A549 (cell line): ENCODE results near the gene CDCA7. TPM values are rescaled to one million over a fixed set of nuclear protein-coding genes. Genes with fewer than 3 reads are reported as not detected.

Source experiments
- ATAC-seq, 2 experiments: fragments of 200-7000 bp in 1 of 2; fragments of >200 bp in 1 of 2; cut with Nextera tagmentation in 1 of 2; cut with Tn5 transposase in 1 of 2; 3 replicates each; pipeline versions ENCODE4 v1.8.0 to v1.9.1; 2018 to 2020; ENCODE audit warnings: mild to moderate bottlenecking in 1 of 2, moderate library complexity in 1 of 2
- CTCF ChIA-PET: fragments of 300-600 bp; sonication (Branson Sonifier 250); formaldehyde crosslinking; extraction: SDS; loops from one replicate; lab custom pipeline; 2021; ENCODE audit warnings: antibody characterized with exemption, inconsistent platforms; lab: Yijun Ruan, JAX
- POLR2A ChIA-PET: fragments of 350-600 bp; formaldehyde crosslinking; extraction: SDS; loops from one replicate; lab custom pipeline; 2021; ENCODE audit warnings: antibody characterized with exemption, inconsistent platforms; lab: Yijun Ruan, JAX
- DNase-seq, 2 experiments: peaks; one replicate each; pipeline versions ENCODE4 v3.0.0 to v3.0.0-alpha.2; 2011 to 2016; ENCODE audit warnings: low read depth in 1 of 2, low spot score in 1 of 2
- FAIRE-seq: peaks from 2 replicates; lab custom pipeline; 2011; peaks lifted over from hg19 to GRCh38; lab: Jason Lieb, UNC
- H3K27ac ChIP-seq, 2 experiments: fragments of >200 bp; sonication (Bioruptor Twin); formaldehyde crosslinking; 3 replicates each; pipeline ENCODE4 v1.5.1; 2016 to 2017
- H3K4me1 ChIP-seq: fragments of >200 bp; sonication (Bioruptor Twin); formaldehyde crosslinking; 3 replicates; pipeline ENCODE4 v1.6.1; 2016
- H3K4me2 ChIP-seq: fragments of >200 bp; sonication (Bioruptor Twin); formaldehyde crosslinking; 3 replicates; pipeline ENCODE4 v1.6.1; 2016
- H3K4me3 ChIP-seq: fragments of >200 bp; sonication (Bioruptor Twin); formaldehyde crosslinking; 3 replicates; pipeline ENCODE4 v1.5.1; 2016
- H3K9me3 ChIP-seq: fragments of >200 bp; sonication (Bioruptor Twin); formaldehyde crosslinking; 3 replicates; pipeline ENCODE4 v1.6.1; 2016
- CBX2 ChIP-seq: fragments of 200-600 bp; sonication (generic); IDR thresholded peaks from 2 replicates; pipeline ENCODE4 v1.6.1; 2016; ENCODE audit warnings: low read depth, mild to moderate bottlenecking, borderline replicate concordance
- CHD4 ChIP-seq: fragments of 200-600 bp; sonication (generic); IDR thresholded peaks from 2 replicates; pipeline ENCODE4 v1.6.1; 2016; ENCODE audit warnings: antibody characterized with exemption, mild to moderate bottlenecking, borderline replicate concordance
- EHMT2 ChIP-seq: fragments of 200-600 bp; sonication (generic); IDR thresholded peaks from 2 replicates; pipeline ENCODE4 v1.6.1; 2016; ENCODE audit warnings: antibody characterized with exemption, low read depth, mild to moderate bottlenecking, moderate library complexity
- FOXS1 ChIP-seq: fragments of 250-450 bp; sonication (Bioruptor Pico); IDR thresholded peaks from 2 replicates; pipeline ENCODE4 v1.5.0; 2020; ENCODE audit warnings: mild to moderate bottlenecking, moderate library complexity
- HDAC2 ChIP-seq: fragments of 200-600 bp; sonication (generic); IDR thresholded peaks from 2 replicates; pipeline ENCODE4 v1.6.1; 2016
- HEYL ChIP-seq: fragments of 250-450 bp; sonication (Bioruptor Pico); IDR thresholded peaks from 2 replicates; pipeline ENCODE4 v1.8.0; 2021; ENCODE audit warnings: mild to moderate bottlenecking, moderate library complexity
- HOXA7 ChIP-seq: fragments of 250-450 bp; sonication (Bioruptor Pico); IDR thresholded peaks from 2 replicates; pipeline ENCODE4 v1.5.0; 2020; ENCODE audit warnings: mild to moderate bottlenecking, moderate library complexity
- JUN ChIP-seq, 2 experiments: fragments of >200 bp; sonication (Bioruptor Twin); formaldehyde crosslinking; IDR thresholded peaks; 2 replicates in 1 of 2; 3 replicates in 1 of 2; pipeline ENCODE4 v1.6.1; 2016 to 2017
- JUNB ChIP-seq: fragments of >200 bp; sonication (Bioruptor Twin); formaldehyde crosslinking; IDR thresholded peaks from 2 replicates; pipeline ENCODE4 v1.6.1; 2016
- KDM5A ChIP-seq: fragments of 200-600 bp; sonication (generic); IDR thresholded peaks from 2 replicates; pipeline ENCODE4 v1.6.1; 2016; ENCODE audit warnings: antibody characterized with exemption, mild to moderate bottlenecking
- MAZ ChIP-seq: fragments of 150-350 bp; IDR thresholded peaks from 2 replicates; pipeline ENCODE4 v1.6.1; 2014; ENCODE audit warnings: antibody characterized with exemption, low read depth, low read length, borderline replicate concordance
- MYC ChIP-seq: IDR thresholded peaks from 2 replicates; pipeline ENCODE4 v1.6.1; 2012; ENCODE audit warnings: mild to moderate bottlenecking, inconsistent platforms, low read length, improper control_type of control experiment, borderline replicate concordance
- NFE2L2 ChIP-seq: fragments of 150-350 bp; conservative IDR thresholded peaks from 2 replicates; pipeline ENCODE4 v1.6.1; 2014; ENCODE audit warnings: low read length
- RNF2 ChIP-seq: fragments of 200-600 bp; sonication (generic); IDR thresholded peaks from 2 replicates; pipeline ENCODE4 v1.6.1; 2016; ENCODE audit warnings: low read depth, mild to moderate bottlenecking, antibody characterized with exemption, moderate library complexity, borderline replicate concordance
- TFCP2L1 ChIP-seq: fragments of 250-450 bp; sonication (Bioruptor Pico); IDR thresholded peaks from 2 replicates; pipeline ENCODE4 v1.5.0; 2021; ENCODE audit warnings: mild to moderate bottlenecking
- TP53 ChIP-seq: fragments of 250-450 bp; sonication (Bioruptor Pico); IDR thresholded peaks from 2 replicates; pipeline ENCODE4 v1.5.0; 2021; ENCODE audit warnings: mild to moderate bottlenecking, moderate library complexity
- WGBS: methylation state at CpG from one replicate; pipeline ENCODE4 v1.1.6; 2017; ENCODE audit errors: missing lambda C conversion rate; 5-methylcytosine and 5-hydroxymethylcytosine counted together
- polyA plus RNA-seq, 4 experiments: library from polyadenylated mRNA; depleted of rRNA in 3 of 4; stranded (reverse); fragments of >200 nt; fragmentation: RNase III in 1 of 4; extraction: RNeasy Plus Mini Kit Qiagen cat#74134 plus additional on column Dnase treatment in 1 of 4; gene quantifications; 2 replicates in 3 of 4; 3 replicates in 1 of 4; pipeline ENCODE4 v1.2.3, GENCODE V29; 2011 to 2017
- TF ChIP-seq, protein P1 (sequence below): fragments of 200-600 bp; sonication (generic); IDR thresholded peaks from 2 replicates; pipeline ENCODE4 v1.6.1; 2016; ENCODE audit warnings: antibody characterized with exemption, mild to moderate bottlenecking, moderate library complexity
- TF ChIP-seq, protein P2 (sequence below): fragments of 150-350 bp; IDR thresholded peaks from 2 replicates; pipeline ENCODE4 v1.6.1; 2014; ENCODE audit warnings: low read depth, mild to moderate bottlenecking, low read length
- TF ChIP-seq, protein P3 (sequence below): fragments of >200 bp; sonication (Bioruptor Twin); formaldehyde crosslinking; IDR thresholded peaks from 3 replicates; pipeline ENCODE4 v1.5.1; 2016
- TF ChIP-seq, protein P4 (sequence below): fragments of >200 bp; sonication (Bioruptor Twin); formaldehyde crosslinking; IDR thresholded peaks from 3 replicates; pipeline ENCODE4 v1.6.1; 2016
- TF ChIP-seq, protein P5 (sequence below): fragments of 250-450 bp; sonication (Bioruptor Pico); IDR thresholded peaks from 2 replicates; pipeline ENCODE4 v1.5.0; 2021; ENCODE audit warnings: mild to moderate bottlenecking, moderate library complexity, borderline replicate concordance
- TF ChIP-seq, protein P6 (sequence below): fragments of 250-450 bp; sonication (Bioruptor Pico); IDR thresholded peaks from 2 replicates; pipeline ENCODE4 v1.5.0; 2020; ENCODE audit warnings: low read depth, mild to moderate bottlenecking, moderate library complexity

The CDCA7 gene
- polyA plus RNA-seq, 2 of the 4 experiments (the other 2 are of a cell fraction): 39.4 to 93.5 TPM

DNA sequence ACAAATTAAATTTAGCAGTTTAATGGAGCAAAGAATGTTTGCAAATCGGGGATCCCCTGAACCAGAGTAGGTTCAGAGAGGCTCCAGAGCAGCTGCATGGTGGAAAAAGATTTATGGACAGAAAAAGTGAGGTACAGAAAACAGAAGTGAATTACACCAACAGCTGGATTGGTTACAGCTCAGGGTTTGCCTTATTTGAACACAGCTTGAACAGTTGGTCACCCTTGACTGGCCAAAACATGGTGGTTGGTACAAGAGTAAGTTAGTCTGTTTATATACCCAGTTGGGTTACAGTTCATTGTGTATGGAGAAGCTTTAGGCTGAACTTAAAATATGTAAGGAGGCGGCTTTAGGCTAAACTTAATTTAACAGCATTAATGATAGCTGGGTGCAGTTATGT is 5.4 kb upstream of the CDCA7 start:
- no peak for DNase-seq
- TF ChIP-seq MAZ (no peak), JUNB (no peak), CHD4 (no peak), NFE2L2 (no peak), KDM5A (no peak), EHMT2 (no peak), RNF2 (no peak), CBX2 (no peak), FOXS1 (CRISPR knock-in tag) (no peak), MYC (no peak), JUN (IDR thresholded peaks at IDR 0.05) (no peak), HOXA7 (no peak), HDAC2 (no peak)
- TF ChIP-seq, protein P1, sequence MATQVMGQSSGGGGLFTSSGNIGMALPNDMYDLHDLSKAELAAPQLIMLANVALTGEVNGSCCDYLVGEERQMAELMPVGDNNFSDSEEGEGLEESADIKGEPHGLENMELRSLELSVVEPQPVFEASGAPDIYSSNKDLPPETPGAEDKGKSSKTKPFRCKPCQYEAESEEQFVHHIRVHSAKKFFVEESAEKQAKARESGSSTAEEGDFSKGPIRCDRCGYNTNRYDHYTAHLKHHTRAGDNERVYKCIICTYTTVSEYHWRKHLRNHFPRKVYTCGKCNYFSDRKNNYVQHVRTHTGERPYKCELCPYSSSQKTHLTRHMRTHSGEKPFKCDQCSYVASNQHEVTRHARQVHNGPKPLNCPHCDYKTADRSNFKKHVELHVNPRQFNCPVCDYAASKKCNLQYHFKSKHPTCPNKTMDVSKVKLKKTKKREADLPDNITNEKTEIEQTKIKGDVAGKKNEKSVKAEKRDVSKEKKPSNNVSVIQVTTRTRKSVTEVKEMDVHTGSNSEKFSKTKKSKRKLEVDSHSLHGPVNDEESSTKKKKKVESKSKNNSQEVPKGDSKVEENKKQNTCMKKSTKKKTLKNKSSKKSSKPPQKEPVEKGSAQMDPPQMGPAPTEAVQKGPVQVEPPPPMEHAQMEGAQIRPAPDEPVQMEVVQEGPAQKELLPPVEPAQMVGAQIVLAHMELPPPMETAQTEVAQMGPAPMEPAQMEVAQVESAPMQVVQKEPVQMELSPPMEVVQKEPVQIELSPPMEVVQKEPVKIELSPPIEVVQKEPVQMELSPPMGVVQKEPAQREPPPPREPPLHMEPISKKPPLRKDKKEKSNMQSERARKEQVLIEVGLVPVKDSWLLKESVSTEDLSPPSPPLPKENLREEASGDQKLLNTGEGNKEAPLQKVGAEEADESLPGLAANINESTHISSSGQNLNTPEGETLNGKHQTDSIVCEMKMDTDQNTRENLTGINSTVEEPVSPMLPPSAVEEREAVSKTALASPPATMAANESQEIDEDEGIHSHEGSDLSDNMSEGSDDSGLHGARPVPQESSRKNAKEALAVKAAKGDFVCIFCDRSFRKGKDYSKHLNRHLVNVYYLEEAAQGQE: no peak
- TF ChIP-seq, protein P2, sequence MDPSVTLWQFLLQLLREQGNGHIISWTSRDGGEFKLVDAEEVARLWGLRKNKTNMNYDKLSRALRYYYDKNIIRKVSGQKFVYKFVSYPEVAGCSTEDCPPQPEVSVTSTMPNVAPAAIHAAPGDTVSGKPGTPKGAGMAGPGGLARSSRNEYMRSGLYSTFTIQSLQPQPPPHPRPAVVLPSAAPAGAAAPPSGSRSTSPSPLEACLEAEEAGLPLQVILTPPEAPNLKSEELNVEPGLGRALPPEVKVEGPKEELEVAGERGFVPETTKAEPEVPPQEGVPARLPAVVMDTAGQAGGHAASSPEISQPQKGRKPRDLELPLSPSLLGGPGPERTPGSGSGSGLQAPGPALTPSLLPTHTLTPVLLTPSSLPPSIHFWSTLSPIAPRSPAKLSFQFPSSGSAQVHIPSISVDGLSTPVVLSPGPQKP: no peak
- TF ChIP-seq, protein P3, sequence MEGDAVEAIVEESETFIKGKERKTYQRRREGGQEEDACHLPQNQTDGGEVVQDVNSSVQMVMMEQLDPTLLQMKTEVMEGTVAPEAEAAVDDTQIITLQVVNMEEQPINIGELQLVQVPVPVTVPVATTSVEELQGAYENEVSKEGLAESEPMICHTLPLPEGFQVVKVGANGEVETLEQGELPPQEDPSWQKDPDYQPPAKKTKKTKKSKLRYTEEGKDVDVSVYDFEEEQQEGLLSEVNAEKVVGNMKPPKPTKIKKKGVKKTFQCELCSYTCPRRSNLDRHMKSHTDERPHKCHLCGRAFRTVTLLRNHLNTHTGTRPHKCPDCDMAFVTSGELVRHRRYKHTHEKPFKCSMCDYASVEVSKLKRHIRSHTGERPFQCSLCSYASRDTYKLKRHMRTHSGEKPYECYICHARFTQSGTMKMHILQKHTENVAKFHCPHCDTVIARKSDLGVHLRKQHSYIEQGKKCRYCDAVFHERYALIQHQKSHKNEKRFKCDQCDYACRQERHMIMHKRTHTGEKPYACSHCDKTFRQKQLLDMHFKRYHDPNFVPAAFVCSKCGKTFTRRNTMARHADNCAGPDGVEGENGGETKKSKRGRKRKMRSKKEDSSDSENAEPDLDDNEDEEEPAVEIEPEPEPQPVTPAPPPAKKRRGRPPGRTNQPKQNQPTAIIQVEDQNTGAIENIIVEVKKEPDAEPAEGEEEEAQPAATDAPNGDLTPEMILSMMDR: no peak
- TF ChIP-seq, protein P4, sequence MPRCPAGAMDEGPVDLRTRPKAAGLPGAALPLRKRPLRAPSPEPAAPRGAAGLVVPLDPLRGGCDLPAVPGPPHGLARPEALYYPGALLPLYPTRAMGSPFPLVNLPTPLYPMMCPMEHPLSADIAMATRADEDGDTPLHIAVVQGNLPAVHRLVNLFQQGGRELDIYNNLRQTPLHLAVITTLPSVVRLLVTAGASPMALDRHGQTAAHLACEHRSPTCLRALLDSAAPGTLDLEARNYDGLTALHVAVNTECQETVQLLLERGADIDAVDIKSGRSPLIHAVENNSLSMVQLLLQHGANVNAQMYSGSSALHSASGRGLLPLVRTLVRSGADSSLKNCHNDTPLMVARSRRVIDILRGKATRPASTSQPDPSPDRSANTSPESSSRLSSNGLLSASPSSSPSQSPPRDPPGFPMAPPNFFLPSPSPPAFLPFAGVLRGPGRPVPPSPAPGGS: no peak
- no peak overlapping the region for H3K4me2 ChIP-seq
- H3K27ac ChIP-seq: no peak overlapping the region
- FAIRE-seq: no peak
- no peak for ATAC-seq
- CTCF ChIA-PET: no interaction called here
- H3K4me3 ChIP-seq: no peak overlapping the region
- peaks cover 16% of the 10 kb centered on the region; the same call in 2 of the 3 replicates for H3K9me3 ChIP-seq
- 52% methylated on average over 2 of the region's 2 CpGs for WGBS
- H3K4me1 ChIP-seq: peaks cover 6% of the 10 kb centered on the region; the same call in 1 of the 3 replicates
- POLR2A ChIA-PET: no interaction called here

DNA sequence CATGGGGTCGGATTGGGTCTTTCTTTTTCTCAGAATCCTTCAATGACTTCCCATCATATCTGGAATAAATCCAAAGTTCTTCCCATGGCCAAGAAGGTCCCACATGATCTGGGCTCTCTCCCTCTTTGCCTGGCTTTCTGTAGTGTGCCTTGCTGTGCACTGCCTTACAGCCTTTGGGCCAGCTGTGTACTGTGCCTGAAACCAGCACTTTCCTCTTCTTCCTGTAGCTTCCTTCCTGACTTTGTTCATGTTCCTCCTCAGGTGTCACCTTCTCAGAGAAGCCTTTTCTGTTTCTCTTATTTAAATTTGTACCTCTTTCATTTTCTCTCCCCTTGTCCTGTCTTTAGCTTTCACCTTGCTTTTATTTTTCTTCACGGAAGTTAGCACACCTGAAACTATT is 4.3 kb upstream of the CDCA7 start:
- H3K4me1 ChIP-seq: peaks cover 6% of the 10 kb centered on the region; the same call in 1 of the 3 replicates
- TF ChIP-seq, protein P5, sequence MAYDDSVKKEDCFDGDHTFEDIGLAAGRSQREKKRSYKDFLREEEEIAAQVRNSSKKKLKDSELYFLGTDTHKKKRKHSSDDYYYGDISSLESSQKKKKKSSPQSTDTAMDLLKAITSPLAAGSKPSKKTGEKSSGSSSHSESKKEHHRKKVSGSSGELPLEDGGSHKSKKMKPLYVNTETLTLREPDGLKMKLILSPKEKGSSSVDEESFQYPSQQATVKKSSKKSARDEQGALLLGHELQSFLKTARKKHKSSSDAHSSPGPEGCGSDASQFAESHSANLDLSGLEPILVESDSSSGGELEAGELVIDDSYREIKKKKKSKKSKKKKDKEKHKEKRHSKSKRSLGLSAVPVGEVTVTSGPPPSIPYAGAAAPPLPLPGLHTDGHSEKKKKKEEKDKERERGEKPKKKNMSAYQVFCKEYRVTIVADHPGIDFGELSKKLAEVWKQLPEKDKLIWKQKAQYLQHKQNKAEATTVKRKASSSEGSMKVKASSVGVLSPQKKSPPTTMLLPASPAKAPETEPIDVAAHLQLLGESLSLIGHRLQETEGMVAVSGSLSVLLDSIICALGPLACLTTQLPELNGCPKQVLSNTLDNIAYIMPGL (CRISPR knock-in tag): no peak
- TF ChIP-seq TP53 (CRISPR knock-in tag): no peak
- TF ChIP-seq JUN (IDR thresholded peaks at IDR 0.05): no peak
- TF ChIP-seq CHD4: no peak
- TF ChIP-seq, protein P6, sequence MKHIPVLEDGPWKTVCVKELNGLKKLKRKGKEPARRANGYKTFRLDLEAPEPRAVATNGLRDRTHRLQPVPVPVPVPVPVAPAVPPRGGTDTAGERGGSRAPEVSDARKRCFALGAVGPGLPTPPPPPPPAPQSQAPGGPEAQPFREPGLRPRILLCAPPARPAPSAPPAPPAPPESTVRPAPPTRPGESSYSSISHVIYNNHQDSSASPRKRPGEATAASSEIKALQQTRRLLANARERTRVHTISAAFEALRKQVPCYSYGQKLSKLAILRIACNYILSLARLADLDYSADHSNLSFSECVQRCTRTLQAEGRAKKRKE (CRISPR knock-in tag): no peak
- no peak for TF ChIP-seq TFCP2L1 (CRISPR knock-in tag)
- TF ChIP-seq JUNB: no peak
- TF ChIP-seq CBX2: no peak
- no peak for TF ChIP-seq HEYL (CRISPR knock-in tag)
- peaks cover 12% of the 10 kb centered on the region; the same call in 2 of the 3 replicates for H3K9me3 ChIP-seq
- FAIRE-seq: no peak
- H3K27ac ChIP-seq: no peak overlapping the region
- ChIA-PET CTCF (interaction anchor here (0.8 kb wide), 1 partner anchor 288 kb away, joined by 4 read pairs; no protein-coding TSS in a partner anchor), POLR2A (no interaction called here)
- no peak overlapping the region for H3K4me3 ChIP-seq
- no peak for DNase-seq
- WGBS: 71% methylated on average over 2 of the region's 2 CpGs
- no peak for ATAC-seq
- no peak overlapping the region for H3K4me2 ChIP-seq
